Measurements from ENCODE around the gene AJUBA. TPM values are rescaled to one million over a fixed set of nuclear protein-coding genes. Genes with fewer than 3 reads are reported as not detected.
"Not testable (repeated sequence)": the region's sequence is repeated elsewhere in the genome, so short reads cannot be mapped to it uniquely, and the experiment has no call there.

The AJUBA gene
- total RNA-seq, 1 donor from 2014 or later = 0.34 TPM

GRCh38 chr14:23020143-23021128, 38.1 kb upstream of the AJUBA start:
- TF ChIP-seq CTCF (IDR thresholded peaks at IDR 0.05; ENCODE audit: partially characterized antibody, unreplicated experiment) = no peak
- Mint-ChIP-seq H3K9me3 (ENCODE audit: unreplicated experiment) (peaks cover 17% of the 10 kb centered on the region), H3K27me3 (ENCODE audit: unreplicated experiment) (peaks cover 7% of the 10 kb centered on the region), H3K36me3 (ENCODE audit: unreplicated experiment) (no peaks in the 10 kb centered on the region), H3K4me1 (ENCODE audit: low read depth, unreplicated experiment) (peaks cover 49% of the 10 kb centered on the region), H3K4me3 (ENCODE audit: unreplicated experiment) (peak overlapping the region; percentile 74), H3K27ac (ENCODE audit: unreplicated experiment) (peak overlapping the region; percentile 98)
- DNase-seq = no peak

GRCh38 chr14:23018107-23018506, 35.8 kb upstream of the AJUBA start:
- Mint-ChIP-seq H3K4me3 (ENCODE audit: unreplicated experiment) (no peak overlapping the region), H3K27ac (ENCODE audit: unreplicated experiment) (no peak overlapping the region), H3K36me3 (ENCODE audit: unreplicated experiment) (no peaks in the 10 kb centered on the region), H3K4me1 (ENCODE audit: low read depth, unreplicated experiment) (peaks cover 35% of the 10 kb centered on the region), H3K9me3 (ENCODE audit: unreplicated experiment) (peaks cover 6% of the 10 kb centered on the region), H3K27me3 (ENCODE audit: unreplicated experiment) (peaks cover 3% of the 10 kb centered on the region)
- TF ChIP-seq CTCF (IDR thresholded peaks at IDR 0.05; ENCODE audit: partially characterized antibody, unreplicated experiment) = no peak
- DNase-seq = no peak

- Mint-ChIP-seq H3K27ac (ENCODE audit: unreplicated experiment) (no peak overlapping the region), H3K36me3 (ENCODE audit: unreplicated experiment) (no peaks in the 10 kb centered on the region), H3K4me1 (ENCODE audit: low read depth, unreplicated experiment) (peaks cover 31% of the 10 kb centered on the region), H3K27me3 (ENCODE audit: unreplicated experiment) (peaks cover 5% of the 10 kb centered on the region), H3K9me3 (ENCODE audit: unreplicated experiment) (peaks cover 11% of the 10 kb centered on the region), H3K4me3 (ENCODE audit: unreplicated experiment) (no peak overlapping the region)
- TF ChIP-seq CTCF (IDR thresholded peaks at IDR 0.05; ENCODE audit: partially characterized antibody, unreplicated experiment) = no peak
- DNase-seq = no peak
These were observed 34.7 kb upstream of the AJUBA start for GRCh38 chr14:23017091-23017490.

GRCh38 chr14:23015618-23016017, 33.3 kb upstream of the AJUBA start:
- peaks cover 12% of the 10 kb centered on the region for H3K9me3 Mint-ChIP-seq (ENCODE audit: unreplicated experiment)
- H3K27me3 Mint-ChIP-seq (ENCODE audit: unreplicated experiment) = peaks cover 9% of the 10 kb centered on the region
- H3K36me3 Mint-ChIP-seq (ENCODE audit: unreplicated experiment) = no peaks in the 10 kb centered on the region
- DNase-seq = no peak
- peaks cover 18% of the 10 kb centered on the region for H3K4me1 Mint-ChIP-seq (ENCODE audit: low read depth, unreplicated experiment)
- H3K4me3 Mint-ChIP-seq (ENCODE audit: unreplicated experiment) = peak overlapping the region; percentile 0
- no peak for TF ChIP-seq CTCF (IDR thresholded peaks at IDR 0.05; ENCODE audit: partially characterized antibody, unreplicated experiment)
- H3K27ac Mint-ChIP-seq (ENCODE audit: unreplicated experiment) = peak overlapping the region; percentile 14

- peak overlapping the region; percentile 89 for H3K27ac Mint-ChIP-seq (ENCODE audit: unreplicated experiment)
- not testable (repeated sequence) for H3K36me3 Mint-ChIP-seq (ENCODE audit: unreplicated experiment); H3K4me3 Mint-ChIP-seq (ENCODE audit: unreplicated experiment); DNase-seq
- peaks cover 24% of the 10 kb centered on the region for H3K4me1 Mint-ChIP-seq (ENCODE audit: low read depth, unreplicated experiment)
- H3K9me3 Mint-ChIP-seq (ENCODE audit: unreplicated experiment) = peaks cover 12% of the 10 kb centered on the region
- peaks cover 14% of the 10 kb centered on the region for H3K27me3 Mint-ChIP-seq (ENCODE audit: unreplicated experiment)
These were observed 31.4 kb upstream of the AJUBA start for GRCh38 chr14:23013749-23014054.

Data from glutamatergic neuron (in vitro differentiated cells).